Upper lobe of left lung (tissue), 6 donors: ENCODE results near the gene TTC33. TPM values are rescaled to one million over a fixed set of nuclear protein-coding genes. Genes with fewer than 3 reads are reported as not detected.

Source experiments
- ATAC-seq, 2 donors: fragments of 200-7000 bp; cut with Tn5 transposase; one replicate each; pipeline ENCODE4 v1.9.1; 2022; ENCODE audit warnings: mild to moderate bottlenecking in 2 of 2, moderate library complexity in 2 of 2; ENCODE audit not compliant: low FRiP score in 2 of 2
- DNase-seq, 2 donors: peaks; one replicate each; pipeline ENCODE4 v3.0.0-alpha.2; 2019 to 2020
- H3K27ac ChIP-seq, 4 donors: fragments of 200-600 bp; sonication (generic); one replicate each; pipeline ENCODE4 v1.5.1; 2016 to 2019
- H3K27me3 ChIP-seq, 4 donors: fragments of 200-600 bp; sonication (generic); one replicate each; pipeline ENCODE4 v1.5.1; 2017 to 2019
- H3K36me3 ChIP-seq, 4 donors: fragments of 200-600 bp; sonication (generic); one replicate each; pipeline ENCODE4 v1.5.1; 2016 to 2019
- H3K4me1 ChIP-seq, 4 donors: fragments of 200-600 bp; sonication (generic); one replicate each; pipeline ENCODE4 v1.5.1; 2018 to 2019
- H3K4me3 ChIP-seq, 4 donors: fragments of 200-600 bp; sonication (generic); one replicate each; pipeline ENCODE4 v1.5.1; 2017 to 2019; ENCODE audit warnings: mild to moderate bottlenecking in 2 of 4, moderate library complexity in 1 of 4
- H3K9me3 ChIP-seq, 4 donors: fragments of 200-600 bp; sonication (generic); one replicate each; pipeline ENCODE4 v1.5.1; 2018 to 2019
- EP300 ChIP-seq, 4 donors: sonication (generic); formaldehyde crosslinking; IDR thresholded peaks; one replicate each; pipeline ENCODE4 v1.5.1; 2017; ENCODE audit warnings: antibody characterized with exemption in 4 of 4, control low read depth in 2 of 4
- POLR2A ChIP-seq, 4 donors: fragments of 450-650 bp; IDR thresholded peaks; one replicate each; pipeline ENCODE4 v1.5.1; 2016 to 2017; ENCODE audit warnings: antibody characterized with exemption in 4 of 4, mild to moderate bottlenecking in 2 of 4
- POLR2AphosphoS5 ChIP-seq, 2 donors: sonication (generic); formaldehyde crosslinking; IDR thresholded peaks; one replicate each; pipeline ENCODE4 v1.5.1; 2017; ENCODE audit warnings: antibody characterized with exemption in 2 of 2
- WGBS, 2 donors: methylation state at CpG; one replicate each; pipeline ENCODE4 v1.1.5; 2017 to 2018; 5-methylcytosine and 5-hydroxymethylcytosine counted together
- total RNA-seq, 6 donors: library from RNA; depleted of rRNA in 4 of 6; stranded (reverse); fragments of >200 nt in 4 of 6; gene quantifications; one replicate each; pipeline versions ENCODE4 v1.1.0 to v1.2.1, GENCODE V29; 2016 to 2021
- TF ChIP-seq, protein P1 (sequence below), 6 experiments: fragments of 450-650 bp in 4 of 6; fragments of 200-600 bp in 2 of 6; sonication (generic) in 2 of 6; IDR thresholded peaks; one replicate each; pipeline ENCODE4 v1.5.1; 2016 to 2019; ENCODE audit warnings: antibody characterized with exemption in 6 of 6
- donor health status: DM: no; HTN: no; CAD: no; lungs with moderate emphysema.
- donor health status: DM: no; HTN: yes; CAD: no; lungs with severe emphysema.

The TTC33 gene
- total RNA-seq, 6 donors from 2014 or later = 13.4 to 34.1 (median 17.1) TPM

DNA sequence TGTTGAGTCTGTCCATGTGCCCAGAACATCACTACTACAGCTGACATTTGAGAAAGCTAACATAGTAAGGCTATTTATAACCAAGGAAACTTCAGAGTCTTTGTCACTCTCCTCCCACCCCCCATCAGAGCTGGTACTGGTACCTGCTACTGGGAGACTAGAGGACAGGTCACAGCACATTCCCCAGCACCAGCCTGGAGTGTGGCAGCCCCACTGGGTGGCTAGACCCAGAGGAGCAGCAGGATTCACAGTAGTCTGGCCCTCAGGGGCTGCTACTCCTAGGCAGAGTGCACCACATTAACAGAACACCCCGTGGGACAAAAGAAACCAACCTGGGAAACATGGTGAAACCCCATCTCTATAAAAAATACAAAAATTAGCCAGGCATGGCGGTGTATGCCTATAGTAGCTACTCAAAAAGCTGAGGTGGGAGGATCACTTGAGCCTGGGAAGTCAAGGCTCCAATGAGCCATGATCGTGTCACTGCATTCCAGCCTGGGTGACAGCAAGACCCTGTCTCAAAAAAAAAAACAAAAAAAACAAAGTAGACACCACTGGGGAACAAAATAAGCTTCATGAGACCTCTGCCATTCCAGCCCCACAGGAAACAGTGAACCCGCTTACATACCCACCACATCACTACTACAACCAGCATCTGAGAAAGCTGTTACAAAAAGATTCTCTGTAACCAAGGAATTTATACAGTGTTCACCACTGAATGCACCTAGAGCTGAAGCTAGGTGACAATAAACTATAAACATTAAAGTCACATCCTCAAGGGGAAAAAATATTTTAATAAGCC, 102.3 kb downstream of the TTC33 start:
- DNase-seq = no peak
- no peaks in the 10 kb centered on the region for H3K4me1 ChIP-seq
- no peaks in the 10 kb centered on the region for H3K27me3 ChIP-seq
- WGBS, 2 donors = 91 to 92% methylated on average over 4 of the region's 4 CpGs
- no peak overlapping the region for H3K27ac ChIP-seq
- no peak for TF ChIP-seq EP300 (IDR thresholded peaks at IDR 0.05)
- H3K36me3 ChIP-seq = no peaks in the 10 kb centered on the region
- ATAC-seq = no peak
- no peaks in the 10 kb centered on the region for H3K9me3 ChIP-seq
- H3K4me3 ChIP-seq = no peak overlapping the region

DNA sequence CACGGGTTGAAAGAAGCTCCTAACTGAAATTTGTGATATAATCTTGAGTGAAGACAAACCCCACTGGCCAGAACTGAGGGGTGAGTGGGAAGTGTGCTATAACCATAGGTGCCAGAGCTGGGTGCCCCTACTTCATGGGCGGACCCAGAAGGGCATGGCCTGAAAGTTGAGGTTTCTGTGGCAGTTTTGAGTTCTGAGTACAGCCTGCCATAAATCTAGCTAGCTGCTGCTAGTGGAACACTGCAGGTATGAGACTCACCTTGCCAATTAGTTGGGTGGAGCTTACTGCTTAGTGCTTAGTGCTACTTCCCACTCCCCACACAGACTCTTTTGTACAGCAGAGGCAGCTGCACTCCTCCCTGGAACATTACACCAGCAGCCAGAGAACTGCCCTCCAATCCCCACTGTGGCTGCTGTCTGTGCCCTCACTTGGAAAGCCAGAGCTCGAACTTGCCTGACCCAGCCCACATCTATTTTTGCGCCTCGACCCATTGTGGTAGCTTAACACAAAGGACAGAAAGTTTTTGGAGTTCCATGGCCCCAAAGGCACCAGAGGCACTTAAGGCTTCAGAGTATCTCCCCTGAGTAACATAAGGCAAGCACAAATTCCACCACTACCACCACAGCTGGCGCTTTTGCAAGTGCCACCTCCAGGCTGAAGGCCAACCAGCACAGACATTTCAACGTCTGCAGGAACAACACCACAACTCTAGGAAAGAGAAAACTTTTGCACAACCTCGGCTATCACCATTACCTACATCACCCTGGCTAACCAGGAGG, 103.1 kb downstream of the TTC33 start:
- no peak for TF ChIP-seq POLR2AphosphoS5 (IDR thresholded peaks at IDR 0.05)
- no peak for TF ChIP-seq POLR2A (IDR thresholded peaks at IDR 0.05)
- TF ChIP-seq EP300 (IDR thresholded peaks at IDR 0.05) = no peak
- Histone ChIP-seq H3K36me3 (no peaks in the 10 kb centered on the region), H3K27me3 (no peaks in the 10 kb centered on the region), H3K4me1 (no peaks in the 10 kb centered on the region), H3K4me3 (no peak overlapping the region), H3K9me3 (no peaks in the 10 kb centered on the region), H3K27ac (no peak overlapping the region)
- WGBS, 2 donors = 76 to 78% methylated on average over 8 of the region's 8 CpGs
- DNase-seq (no peak), ATAC-seq (no peak)

DNA sequence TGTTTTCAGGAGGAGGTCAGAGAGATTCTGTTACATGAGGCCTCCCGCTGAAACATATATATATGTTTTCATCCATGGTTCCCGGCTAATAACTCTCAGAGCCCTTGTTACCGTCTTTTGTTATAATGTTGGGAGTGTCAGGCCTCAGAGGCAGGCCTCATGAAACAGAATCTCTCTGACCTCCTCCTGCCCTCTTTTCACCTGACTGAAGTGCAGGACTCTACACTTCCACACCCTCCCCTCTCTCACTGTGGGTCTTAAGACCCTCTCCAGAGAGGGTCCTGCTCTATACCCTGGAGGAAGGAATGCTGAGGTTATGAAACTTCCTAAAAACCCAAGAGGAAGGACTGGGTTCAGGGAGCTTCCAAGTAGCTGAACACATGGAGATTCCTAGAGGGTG, 104.6 kb downstream of the TTC33 start:
- Histone ChIP-seq H3K27me3 (no peaks in the 10 kb centered on the region), H3K36me3 (no peaks in the 10 kb centered on the region), H3K4me1 (no peaks in the 10 kb centered on the region), H3K9me3 (no peaks in the 10 kb centered on the region), H3K27ac (no peak overlapping the region), H3K4me3 (no peak overlapping the region)
- ATAC-seq (no peak), DNase-seq (no peak)
- TF ChIP-seq, protein P1, sequence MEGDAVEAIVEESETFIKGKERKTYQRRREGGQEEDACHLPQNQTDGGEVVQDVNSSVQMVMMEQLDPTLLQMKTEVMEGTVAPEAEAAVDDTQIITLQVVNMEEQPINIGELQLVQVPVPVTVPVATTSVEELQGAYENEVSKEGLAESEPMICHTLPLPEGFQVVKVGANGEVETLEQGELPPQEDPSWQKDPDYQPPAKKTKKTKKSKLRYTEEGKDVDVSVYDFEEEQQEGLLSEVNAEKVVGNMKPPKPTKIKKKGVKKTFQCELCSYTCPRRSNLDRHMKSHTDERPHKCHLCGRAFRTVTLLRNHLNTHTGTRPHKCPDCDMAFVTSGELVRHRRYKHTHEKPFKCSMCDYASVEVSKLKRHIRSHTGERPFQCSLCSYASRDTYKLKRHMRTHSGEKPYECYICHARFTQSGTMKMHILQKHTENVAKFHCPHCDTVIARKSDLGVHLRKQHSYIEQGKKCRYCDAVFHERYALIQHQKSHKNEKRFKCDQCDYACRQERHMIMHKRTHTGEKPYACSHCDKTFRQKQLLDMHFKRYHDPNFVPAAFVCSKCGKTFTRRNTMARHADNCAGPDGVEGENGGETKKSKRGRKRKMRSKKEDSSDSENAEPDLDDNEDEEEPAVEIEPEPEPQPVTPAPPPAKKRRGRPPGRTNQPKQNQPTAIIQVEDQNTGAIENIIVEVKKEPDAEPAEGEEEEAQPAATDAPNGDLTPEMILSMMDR (IDR thresholded peaks at IDR 0.05) = no peak
- no peak for TF ChIP-seq POLR2A (IDR thresholded peaks at IDR 0.05)
- 96 to 98% methylated on average over 3 of the region's 3 CpGs for WGBS, 2 donors

DNA sequence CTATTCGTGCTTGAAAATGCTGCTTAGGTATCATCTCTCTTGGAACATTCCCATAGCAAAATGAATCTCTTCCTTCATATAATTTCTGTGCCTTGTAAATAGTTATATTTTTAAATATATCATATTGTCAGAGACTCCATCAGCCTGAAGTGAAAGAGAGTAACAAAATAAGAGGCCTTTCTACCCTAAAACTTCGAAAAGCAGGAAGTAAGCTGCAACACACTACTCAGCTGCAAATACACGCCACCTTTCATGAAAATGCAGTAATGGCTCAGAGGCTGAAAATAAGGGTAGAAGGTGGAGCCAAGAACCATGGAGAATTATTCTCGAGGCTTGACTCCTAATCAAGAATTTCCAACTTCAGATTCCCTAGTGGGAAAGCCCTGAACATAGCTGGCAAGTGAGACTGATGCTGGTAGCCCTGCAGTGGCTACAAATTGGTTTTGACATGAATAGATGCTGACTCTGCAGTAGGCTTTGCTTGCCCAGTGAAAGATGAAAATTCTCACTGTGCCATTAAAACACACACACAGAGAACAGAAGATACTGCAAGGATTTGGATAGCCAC, 106.2 kb downstream of the TTC33 start:
- Histone ChIP-seq H3K36me3 (no peaks in the 10 kb centered on the region), H3K9me3 (no peaks in the 10 kb centered on the region), H3K4me3 (no peak overlapping the region), H3K27me3 (no peaks in the 10 kb centered on the region), H3K4me1 (no peaks in the 10 kb centered on the region), H3K27ac (no peak overlapping the region)
- DNase-seq (no peak), ATAC-seq (no peak)
- TF ChIP-seq, protein P1 (IDR thresholded peaks at IDR 0.05) = no peak
- TF ChIP-seq EP300 (IDR thresholded peaks at IDR 0.05) = no peak
- TF ChIP-seq POLR2A (IDR thresholded peaks at IDR 0.05) = no peak
- no peak for TF ChIP-seq POLR2AphosphoS5 (IDR thresholded peaks at IDR 0.05)
- WGBS, 2 donors = 56 to 76% methylated on average over 4 of the region's 4 CpGs

DNA sequence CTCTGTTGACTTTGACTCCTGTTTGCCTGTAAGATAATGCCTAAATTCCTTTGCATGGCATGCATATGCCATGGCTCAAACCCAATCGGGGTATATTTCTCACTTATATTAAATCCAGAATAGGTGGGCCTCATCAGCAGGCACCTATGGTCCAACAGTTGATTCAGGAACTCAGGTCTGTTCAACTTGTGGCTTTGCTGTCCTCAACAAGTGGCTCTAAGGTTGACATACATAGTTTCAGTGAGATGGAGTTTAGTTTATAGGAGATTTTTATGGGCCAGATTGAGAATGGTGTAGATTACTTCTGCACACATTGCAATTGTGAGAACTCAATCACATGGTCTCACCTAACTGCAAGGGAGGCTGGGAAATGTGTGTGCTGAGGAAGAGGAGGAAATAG, 107.6 kb downstream of the TTC33 start:
- H3K4me3 ChIP-seq = no peak overlapping the region
- H3K27me3 ChIP-seq = no peaks in the 10 kb centered on the region
- 91 to 96% methylated on average over 1 of the region's 1 CpG for WGBS, 2 donors
- H3K4me1 ChIP-seq = no peaks in the 10 kb centered on the region
- ATAC-seq = no peak
- H3K9me3 ChIP-seq = no peaks in the 10 kb centered on the region
- no peaks in the 10 kb centered on the region for H3K36me3 ChIP-seq
- TF ChIP-seq, protein P1 (IDR thresholded peaks at IDR 0.05) = no peak
- TF ChIP-seq POLR2AphosphoS5 (IDR thresholded peaks at IDR 0.05) (no peak), EP300 (IDR thresholded peaks at IDR 0.05) (no peak), POLR2A (IDR thresholded peaks at IDR 0.05) (no peak)
- no peak overlapping the region for H3K27ac ChIP-seq
- DNase-seq = no peak
